ENCODE data around the gene WDR89. TPM values are rescaled to one million over a fixed set of nuclear protein-coding genes. Genes with fewer than 3 reads are reported as not detected.
A peak's percentile ranks its signal among the peaks of the same experiment; 100 is the strongest.

Gene WDR89
- total RNA-seq (18.3 TPM), polyA plus RNA-seq (ENCODE audit: insufficient read depth in 1 of 8, insufficient read length in 8 of 8, low replicate concordance in 1 of 8) (10 to 100 TPM; 11.1 to 14.1 (median 12.1) TPM)
- long read RNA-seq, donor 1, partial matches to known transcripts = 0 of 4 reads
- long read RNA-seq, donor 1, other reads (novel, unspliced or antisense) = 0 of 4 reads
- long read RNA-seq, donor 2 = 0 reads
- long read RNA-seq, donor 3, transcript WDR89-204 (1 exons, 2,935 nt) = major isoform, 6 of 7 reads
- long read RNA-seq, donor 3, partial matches to known transcripts = 0 of 7 reads
- long read RNA-seq, donor 3, other reads (novel, unspliced or antisense) = 0 of 7 reads
- long read RNA-seq, donor 4, partial matches to known transcripts = 0 of 11 reads
- long read RNA-seq, donor 4, other reads (novel, unspliced or antisense) = 6 of 11 reads
- long read RNA-seq, donor 5, transcript WDR89-204 (1 exons, 2,935 nt) = major isoform, 16 of 23 reads
- long read RNA-seq, donor 5, partial matches to known transcripts = 6 of 23 reads
- long read RNA-seq, donor 5, other reads (novel, unspliced or antisense) = 0 of 23 reads
- long read RNA-seq, donor 6, transcript WDR89-204 (1 exons, 2,935 nt) = major isoform, 7 of 12 reads
- long read RNA-seq, donor 6, partial matches to known transcripts = 0 of 12 reads
- long read RNA-seq, donor 6, other reads (novel, unspliced or antisense) = 5 of 12 reads
- long read RNA-seq, donor 7, transcript WDR89-204 (1 exons, 2,935 nt) = major isoform, 8 of 8 reads
- long read RNA-seq, donor 7, partial matches to known transcripts = 0 of 8 reads
- long read RNA-seq, donor 7, other reads (novel, unspliced or antisense) = 0 of 8 reads
- long read RNA-seq, donor 8, transcript WDR89-204 (1 exons, 2,935 nt) = major isoform, 5 of 10 reads
- long read RNA-seq, donor 8, partial matches to known transcripts = 0 of 10 reads
- long read RNA-seq, donor 8, other reads (novel, unspliced or antisense) = 5 of 10 reads
- long read RNA-seq, donor 9, transcript WDR89-204 (1 exons, 2,935 nt) = major isoform, 8 of 8 reads
- long read RNA-seq, donor 9, partial matches to known transcripts = 0 of 8 reads
- long read RNA-seq, donor 9, other reads (novel, unspliced or antisense) = 0 of 8 reads
- long read RNA-seq, donor 10, transcript WDR89-204 (1 exons, 2,935 nt) = major isoform, 8 of 18 reads
- long read RNA-seq, donor 10, partial matches to known transcripts = 10 of 18 reads
- long read RNA-seq, donor 10, other reads (novel, unspliced or antisense) = 0 of 18 reads
- long read RNA-seq, donor 11, partial matches to known transcripts = 0 of 10 reads
- long read RNA-seq, donor 11, other reads (novel, unspliced or antisense) = 7 of 10 reads

- WGBS (ENCODE audit: insufficient coverage) = under 1% methylated on average over 60 of the region's 60 CpGs
- peaks cover 8% of the 10 kb centered on the region for H3K36me3 ChIP-seq (ENCODE audit: control insufficient read depth, insufficient read depth, low read length)
- H3K9me3 ChIP-seq (replicated peaks; ENCODE audit: control insufficient read depth, low read depth, low read length) = no peaks in the 10 kb centered on the region
- peak; percentile 100 for DNase-seq
- peak within 1 kb of the TSS; percentile 98 for H3K27ac ChIP-seq (ENCODE audit: low read length)
- peaks cover 7% of the 10 kb centered on the region for H3K4me1 ChIP-seq (ENCODE audit: control insufficient read depth, insufficient read depth, low read length)
- no peaks in the 10 kb centered on the region for H3K27me3 ChIP-seq (ENCODE audit: control insufficient read depth, insufficient read depth, low read length)
- peak within 1 kb of the TSS; percentile 70 for H3K4me3 ChIP-seq (ENCODE audit: low read length)
These were observed at the start of gene WDR89 for GRCh38 chr14:63641473-63642228. WDR89 (minus strand) TSS chr14:63641871; CDS start chr14:63599942, 41,929 bp downstream.

GRCh38 chr14:63689132-63689531 is 47.5 kb upstream of the WDR89 start:
- Histone ChIP-seq H3K4me1 (ENCODE audit: control insufficient read depth, insufficient read depth, low read length) (no peaks in the 10 kb centered on the region), H3K27me3 (ENCODE audit: control insufficient read depth, insufficient read depth, low read length) (no peaks in the 10 kb centered on the region), H3K4me3 (ENCODE audit: low read length) (no peak overlapping the region), H3K36me3 (ENCODE audit: control insufficient read depth, insufficient read depth, low read length) (peaks cover 3% of the 10 kb centered on the region), H3K27ac (ENCODE audit: low read length) (no peak overlapping the region), H3K9me3 (replicated peaks; ENCODE audit: control insufficient read depth, low read depth, low read length) (no peaks in the 10 kb centered on the region)
- DNase-seq = no peak
- no CpG with 5 or more reads among the region's 3 CpGs for WGBS (ENCODE audit: insufficient coverage)

- no peak overlapping the region for H3K4me3 ChIP-seq (ENCODE audit: low read length)
- no peak overlapping the region for H3K27ac ChIP-seq (ENCODE audit: low read length)
- H3K9me3 ChIP-seq (replicated peaks; ENCODE audit: control insufficient read depth, low read depth, low read length) = no peaks in the 10 kb centered on the region
- H3K27me3 ChIP-seq (ENCODE audit: control insufficient read depth, insufficient read depth, low read length) = no peaks in the 10 kb centered on the region
- H3K36me3 ChIP-seq (ENCODE audit: control insufficient read depth, insufficient read depth, low read length) = peaks cover 3% of the 10 kb centered on the region
- no peak for DNase-seq
- no peaks in the 10 kb centered on the region for H3K4me1 ChIP-seq (ENCODE audit: control insufficient read depth, insufficient read depth, low read length)
These were observed 45.3 kb upstream of the WDR89 start for GRCh38 chr14:63686926-63687325.

- DNase-seq = no peak
- no peaks in the 10 kb centered on the region for H3K27me3 ChIP-seq (ENCODE audit: control insufficient read depth, insufficient read depth, low read length)
These were observed 43.7 kb upstream of the WDR89 start for GRCh38 chr14:63685401-63685800.

GRCh38 chr14:63682727-63683593 is 41.3 kb upstream of the WDR89 start:
- H3K27me3 ChIP-seq (ENCODE audit: control insufficient read depth, insufficient read depth, low read length) = no peaks in the 10 kb centered on the region
- H3K27ac ChIP-seq (ENCODE audit: low read length) = no peak overlapping the region
- no peaks in the 10 kb centered on the region for H3K4me1 ChIP-seq (ENCODE audit: control insufficient read depth, insufficient read depth, low read length)
- H3K4me3 ChIP-seq (ENCODE audit: low read length) = no peak overlapping the region
- no CpG with 5 or more reads among the region's 9 CpGs for WGBS (ENCODE audit: insufficient coverage)
- no peaks in the 10 kb centered on the region for H3K9me3 ChIP-seq (replicated peaks; ENCODE audit: control insufficient read depth, low read depth, low read length)
- H3K36me3 ChIP-seq (ENCODE audit: control insufficient read depth, insufficient read depth, low read length) = peaks cover 3% of the 10 kb centered on the region
- no peak for DNase-seq

More at GRCh38 chr14:63685401-63685800, 43.7 kb upstream of the WDR89 start:
- peaks cover 3% of the 10 kb centered on the region for H3K36me3 ChIP-seq (ENCODE audit: control insufficient read depth, insufficient read depth, low read length)
- no peak overlapping the region for H3K27ac ChIP-seq (ENCODE audit: low read length)
- no peaks in the 10 kb centered on the region for H3K4me1 ChIP-seq (ENCODE audit: control insufficient read depth, insufficient read depth, low read length)
- no CpG with 5 or more reads among the region's 1 CpG for WGBS (ENCODE audit: insufficient coverage)
- H3K9me3 ChIP-seq (replicated peaks; ENCODE audit: control insufficient read depth, low read depth, low read length) = no peaks in the 10 kb centered on the region
- no peak overlapping the region for H3K4me3 ChIP-seq (ENCODE audit: low read length)

GRCh38 chr14:63678536-63678935 is 36.9 kb upstream of the WDR89 start:
- Histone ChIP-seq H3K9me3 (replicated peaks; ENCODE audit: control insufficient read depth, low read depth, low read length) (no peaks in the 10 kb centered on the region), H3K27me3 (ENCODE audit: control insufficient read depth, insufficient read depth, low read length) (no peaks in the 10 kb centered on the region), H3K4me3 (ENCODE audit: low read length) (no peak overlapping the region), H3K36me3 (ENCODE audit: control insufficient read depth, insufficient read depth, low read length) (no peaks in the 10 kb centered on the region), H3K27ac (ENCODE audit: low read length) (no peak overlapping the region), H3K4me1 (ENCODE audit: control insufficient read depth, insufficient read depth, low read length) (no peaks in the 10 kb centered on the region)
- no peak for DNase-seq
- no CpG with 5 or more reads among the region's 1 CpG for WGBS (ENCODE audit: insufficient coverage)

GRCh38 chr14:63677891-63678379 is 36.3 kb upstream of the WDR89 start:
- Histone ChIP-seq H3K36me3 (ENCODE audit: control insufficient read depth, insufficient read depth, low read length) (no peaks in the 10 kb centered on the region), H3K27ac (ENCODE audit: low read length) (no peak overlapping the region), H3K4me1 (ENCODE audit: control insufficient read depth, insufficient read depth, low read length) (no peaks in the 10 kb centered on the region), H3K9me3 (replicated peaks; ENCODE audit: control insufficient read depth, low read depth, low read length) (no peaks in the 10 kb centered on the region), H3K4me3 (ENCODE audit: low read length) (no peak overlapping the region), H3K27me3 (ENCODE audit: control insufficient read depth, insufficient read depth, low read length) (no peaks in the 10 kb centered on the region)
- no peak for DNase-seq
- no CpG with 5 or more reads among the region's 3 CpGs for WGBS (ENCODE audit: insufficient coverage)

GRCh38 chr14:63676615-63677014 is 34.9 kb upstream of the WDR89 start:
- no peak overlapping the region for H3K4me3 ChIP-seq (ENCODE audit: low read length)
- no peaks in the 10 kb centered on the region for H3K36me3 ChIP-seq (ENCODE audit: control insufficient read depth, insufficient read depth, low read length)
- no peak overlapping the region for H3K27ac ChIP-seq (ENCODE audit: low read length)
- WGBS (ENCODE audit: insufficient coverage) = no CpG with 5 or more reads among the region's 3 CpGs
- H3K27me3 ChIP-seq (ENCODE audit: control insufficient read depth, insufficient read depth, low read length) = no peaks in the 10 kb centered on the region
- no peaks in the 10 kb centered on the region for H3K9me3 ChIP-seq (replicated peaks; ENCODE audit: control insufficient read depth, low read depth, low read length)
- H3K4me1 ChIP-seq (ENCODE audit: control insufficient read depth, insufficient read depth, low read length) = no peaks in the 10 kb centered on the region
- DNase-seq = no peak

Measured in muscle of leg (tissue), 16 donors.